Amniotic epithelial cell (primary cell): ENCODE measurements around the gene SLC5A2.
"Not testable (repeated sequence)": the region's sequence is repeated elsewhere in the genome, so short reads cannot be mapped to it uniquely, and the experiment has no call there.

ENCODE experiments used
- DNase-seq: peaks from one replicate; pipeline ENCODE4 v3.0.0-alpha.2; 2010; ENCODE audit warnings: low read depth

Gene SLC5A2

GRCh38 chr16:31483081-31483480, at the start of gene SLC5A2:
SLC5A2 (plus strand) TSS chr16:31483123; CDS start chr16:31483137, 14 bp downstream.
- DNase-seq = no peak

GRCh38 chr16:31435341-31436220, 47.3 kb upstream of the SLC5A2 start:
- no peak for DNase-seq

- no peak for DNase-seq
These were observed 46.5 kb upstream of the SLC5A2 start for GRCh38 chr16:31436221-31437045.

GRCh38 chr16:31438414-31438813, 44.5 kb upstream of the SLC5A2 start:
- DNase-seq = no peak

GRCh38 chr16:31439023-31439422, 43.9 kb upstream of the SLC5A2 start:
- DNase-seq = not testable (repeated sequence)

GRCh38 chr16:31439519-31439918, 43.4 kb upstream of the SLC5A2 start:
- no peak for DNase-seq

GRCh38 chr16:31440516-31441184, 42.3 kb upstream of the SLC5A2 start:
- DNase-seq = no peak

GRCh38 chr16:31441956-31442355, 41.0 kb upstream of the SLC5A2 start:
- no peak for DNase-seq

GRCh38 chr16:31445931-31446330, 37.0 kb upstream of the SLC5A2 start:
- not testable (repeated sequence) for DNase-seq

GRCh38 chr16:31451201-31451600, 31.7 kb upstream of the SLC5A2 start:
- no peak for DNase-seq

- DNase-seq = peak; percentile 84
These were observed 31.1 kb upstream of the SLC5A2 start for GRCh38 chr16:31451681-31452351.

GRCh38 chr16:31452631-31453106, 30.3 kb upstream of the SLC5A2 start:
- peak; percentile 87 for DNase-seq

GRCh38 chr16:31453255-31454204, 29.4 kb upstream of the SLC5A2 start:
- DNase-seq = peak; percentile 41

- no peak for DNase-seq
These were observed 27.2 kb upstream of the SLC5A2 start for GRCh38 chr16:31455601-31456314.

GRCh38 chr16:31456988-31457360, 25.9 kb upstream of the SLC5A2 start:
- no peak for DNase-seq

- peak; percentile 31 for DNase-seq
These were observed 24.7 kb upstream of the SLC5A2 start for GRCh38 chr16:31458073-31458843.

- DNase-seq = peak; percentile 98
These were observed 23.9 kb upstream of the SLC5A2 start, which contains the start of gene ARMC5 for GRCh38 chr16:31458844-31459686. ARMC5 (plus strand) TSS chr16:31459501; CDS start chr16:31459525, 24 bp downstream.
